GM18511 (cell line): Measurements from ENCODE around the gene PPL.
"Not testable (repeated sequence)": the region's sequence is repeated elsewhere in the genome, so short reads cannot be mapped to it uniquely, and the experiment has no call there.

ENCODE experiments used
- ATAC-seq: cut with Tn5 transposase; IDR thresholded peaks from one replicate; pipeline ENCODE4 v1.9.1; 2021; ENCODE audit warnings: mild to moderate bottlenecking, moderate library complexity; ENCODE audit not compliant: unreplicated experiment

The PPL gene, protein sequence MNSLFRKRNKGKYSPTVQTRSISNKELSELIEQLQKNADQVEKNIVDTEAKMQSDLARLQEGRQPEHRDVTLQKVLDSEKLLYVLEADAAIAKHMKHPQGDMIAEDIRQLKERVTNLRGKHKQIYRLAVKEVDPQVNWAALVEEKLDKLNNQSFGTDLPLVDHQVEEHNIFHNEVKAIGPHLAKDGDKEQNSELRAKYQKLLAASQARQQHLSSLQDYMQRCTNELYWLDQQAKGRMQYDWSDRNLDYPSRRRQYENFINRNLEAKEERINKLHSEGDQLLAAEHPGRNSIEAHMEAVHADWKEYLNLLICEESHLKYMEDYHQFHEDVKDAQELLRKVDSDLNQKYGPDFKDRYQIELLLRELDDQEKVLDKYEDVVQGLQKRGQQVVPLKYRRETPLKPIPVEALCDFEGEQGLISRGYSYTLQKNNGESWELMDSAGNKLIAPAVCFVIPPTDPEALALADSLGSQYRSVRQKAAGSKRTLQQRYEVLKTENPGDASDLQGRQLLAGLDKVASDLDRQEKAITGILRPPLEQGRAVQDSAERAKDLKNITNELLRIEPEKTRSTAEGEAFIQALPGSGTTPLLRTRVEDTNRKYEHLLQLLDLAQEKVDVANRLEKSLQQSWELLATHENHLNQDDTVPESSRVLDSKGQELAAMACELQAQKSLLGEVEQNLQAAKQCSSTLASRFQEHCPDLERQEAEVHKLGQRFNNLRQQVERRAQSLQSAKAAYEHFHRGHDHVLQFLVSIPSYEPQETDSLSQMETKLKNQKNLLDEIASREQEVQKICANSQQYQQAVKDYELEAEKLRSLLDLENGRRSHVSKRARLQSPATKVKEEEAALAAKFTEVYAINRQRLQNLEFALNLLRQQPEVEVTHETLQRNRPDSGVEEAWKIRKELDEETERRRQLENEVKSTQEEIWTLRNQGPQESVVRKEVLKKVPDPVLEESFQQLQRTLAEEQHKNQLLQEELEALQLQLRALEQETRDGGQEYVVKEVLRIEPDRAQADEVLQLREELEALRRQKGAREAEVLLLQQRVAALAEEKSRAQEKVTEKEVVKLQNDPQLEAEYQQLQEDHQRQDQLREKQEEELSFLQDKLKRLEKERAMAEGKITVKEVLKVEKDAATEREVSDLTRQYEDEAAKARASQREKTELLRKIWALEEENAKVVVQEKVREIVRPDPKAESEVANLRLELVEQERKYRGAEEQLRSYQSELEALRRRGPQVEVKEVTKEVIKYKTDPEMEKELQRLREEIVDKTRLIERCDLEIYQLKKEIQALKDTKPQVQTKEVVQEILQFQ (N-terminal part only)

DNA sequence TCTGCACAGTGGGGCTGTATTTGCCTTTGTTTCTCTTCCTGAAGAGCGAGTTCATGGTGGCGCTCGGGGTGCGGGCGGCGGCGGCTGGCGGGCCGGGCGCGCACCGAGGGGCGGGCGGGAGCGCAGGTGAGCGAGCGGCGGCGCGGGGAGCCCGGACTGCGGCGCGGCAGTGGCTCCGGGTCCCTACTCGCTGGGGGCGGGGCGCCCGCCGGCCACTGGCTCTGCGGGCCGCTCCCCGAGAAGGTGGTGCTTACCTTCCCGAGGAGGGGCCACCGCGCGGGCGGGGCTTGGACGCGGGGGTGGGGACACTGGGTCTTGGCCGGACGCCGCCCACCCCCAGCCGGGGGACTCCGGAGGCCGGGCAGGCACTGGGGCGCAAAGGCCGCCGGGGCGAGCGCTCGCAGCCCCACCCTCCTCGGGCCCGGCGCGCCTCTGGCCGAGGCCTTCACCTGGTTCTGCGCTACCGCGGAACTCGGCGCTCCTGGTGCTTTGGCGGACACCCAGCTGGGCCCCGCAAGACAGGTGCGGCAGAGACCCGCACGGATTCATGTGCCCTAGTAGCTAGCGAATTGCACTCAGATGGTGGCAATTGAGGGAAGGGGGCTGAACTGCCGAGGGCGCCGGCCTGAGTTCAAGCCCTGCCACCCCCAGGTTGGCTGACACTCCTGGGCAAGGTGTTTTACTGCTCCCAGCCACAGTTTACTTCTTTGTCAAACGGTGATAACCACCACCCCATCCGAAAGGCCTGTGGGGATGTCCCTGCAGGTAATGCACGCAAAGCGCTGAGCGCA, at the start of gene PPL:
TSS of gene PPL (minus strand) at position 158 of the 791 bp plus-strand sequence. CDS start at position 55, 103 bp downstream.
- ATAC-seq, result no peak

GRCh38 chr16:4984174-4984990, 47.4 kb upstream of the PPL start:
- no peak for ATAC-seq

DNA sequence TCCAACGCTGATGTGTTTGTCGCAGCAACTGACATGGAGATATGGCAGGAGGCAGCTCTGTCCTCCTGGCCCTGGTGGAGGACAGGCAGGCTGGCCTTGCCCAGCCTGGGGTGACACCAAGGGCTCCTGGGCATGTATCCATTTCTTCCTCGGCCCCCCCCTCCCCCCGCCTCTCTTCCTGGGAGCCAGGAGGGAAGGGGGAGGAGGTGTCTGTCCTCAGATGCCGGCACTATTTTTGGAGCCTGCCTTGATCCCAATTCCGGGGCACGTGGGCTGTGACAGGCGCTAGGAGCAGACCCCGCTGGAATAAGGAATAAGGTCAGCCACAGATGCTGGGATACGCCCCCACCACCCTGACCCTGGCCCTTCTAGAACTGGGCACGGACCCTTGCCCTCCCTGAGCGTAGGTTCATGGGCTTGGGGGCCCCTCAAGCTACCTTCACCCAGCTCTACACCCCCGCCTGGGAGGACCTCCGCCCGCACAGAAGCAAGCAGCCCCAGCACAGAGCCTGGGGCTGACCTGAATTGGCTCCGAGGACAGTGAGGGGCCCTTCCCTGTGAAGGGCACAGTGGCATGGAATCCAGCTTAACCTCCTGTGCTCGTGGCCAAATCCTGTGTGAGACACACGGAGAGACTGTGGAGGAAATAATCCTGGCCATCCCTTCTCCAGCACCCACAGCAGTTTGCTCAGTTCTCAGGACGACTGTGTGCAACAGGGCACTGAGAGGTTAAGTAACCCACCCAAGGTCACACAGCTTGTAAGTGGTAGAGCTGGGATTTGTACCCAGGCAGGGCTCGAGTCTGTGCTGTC, 45.3 kb upstream of the PPL start:
- ATAC-seq, result no peak

DNA sequence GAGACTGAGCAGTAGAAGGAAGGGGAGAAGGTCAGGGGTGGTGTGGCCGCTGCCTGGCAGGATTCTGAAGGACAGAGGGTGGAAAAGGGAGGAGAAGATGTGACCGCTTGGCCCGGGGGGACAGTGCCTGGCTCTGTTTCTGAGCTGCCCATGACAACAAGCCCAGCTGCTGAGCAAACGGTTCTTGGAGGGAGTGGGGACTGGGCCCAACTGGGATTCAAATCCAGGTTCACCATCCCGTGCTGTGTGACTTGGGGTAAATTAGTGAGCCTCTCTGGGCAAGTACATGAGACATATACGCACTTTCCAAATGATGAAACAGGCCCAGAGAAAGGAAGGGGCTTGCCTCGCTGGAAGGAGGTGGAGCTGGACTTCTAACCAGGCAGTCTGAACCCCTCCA, 44.5 kb upstream of the PPL start:
- no peak for ATAC-seq

GRCh38 chr16:4980691-4981090, 43.7 kb upstream of the PPL start:
- no peak for ATAC-seq

DNA sequence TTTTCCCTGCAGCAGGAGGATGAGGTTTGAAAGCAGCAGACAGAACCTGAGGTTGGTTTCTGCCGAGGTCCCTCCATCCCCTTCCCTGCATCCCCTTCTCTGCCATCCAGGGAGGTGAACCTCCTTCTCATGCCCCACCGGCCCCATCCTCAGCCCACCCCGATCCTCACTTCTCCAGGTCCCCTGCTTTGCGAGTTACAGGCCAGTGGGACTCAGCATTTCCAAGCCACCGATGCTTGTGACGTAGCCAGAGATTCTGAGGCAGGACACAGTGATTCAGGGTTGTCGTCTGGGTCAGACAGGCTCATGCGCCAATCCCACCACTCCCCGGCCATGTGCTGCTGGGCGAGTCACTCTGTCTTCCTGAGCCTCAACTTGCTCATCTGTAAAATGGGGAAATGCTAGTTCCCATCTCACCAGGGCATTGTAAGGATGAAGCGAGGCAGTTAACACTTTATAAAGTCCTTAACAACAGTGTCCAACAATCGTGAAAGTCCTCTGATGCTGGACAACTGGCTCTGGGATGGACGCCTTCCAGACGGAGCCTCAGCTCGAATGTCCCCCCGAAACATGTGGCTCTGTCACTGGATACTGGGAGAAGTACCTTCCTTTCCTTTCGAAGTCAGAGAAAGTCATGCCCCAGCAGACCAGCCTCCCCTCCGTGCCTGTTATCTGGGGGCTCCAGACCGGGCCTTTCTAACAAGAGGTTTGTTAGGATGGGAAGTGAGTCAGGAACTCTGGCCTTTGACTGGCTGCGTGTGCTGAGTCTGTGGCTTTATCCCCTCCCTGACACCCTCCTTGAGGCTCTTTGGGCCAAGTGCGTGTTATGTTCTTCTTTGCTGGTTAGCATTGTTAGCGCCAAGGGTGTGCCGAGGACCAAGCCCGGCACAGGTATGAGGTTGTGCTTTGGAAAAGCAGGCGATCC, 43.0 kb upstream of the PPL start:
- no peak for ATAC-seq

DNA sequence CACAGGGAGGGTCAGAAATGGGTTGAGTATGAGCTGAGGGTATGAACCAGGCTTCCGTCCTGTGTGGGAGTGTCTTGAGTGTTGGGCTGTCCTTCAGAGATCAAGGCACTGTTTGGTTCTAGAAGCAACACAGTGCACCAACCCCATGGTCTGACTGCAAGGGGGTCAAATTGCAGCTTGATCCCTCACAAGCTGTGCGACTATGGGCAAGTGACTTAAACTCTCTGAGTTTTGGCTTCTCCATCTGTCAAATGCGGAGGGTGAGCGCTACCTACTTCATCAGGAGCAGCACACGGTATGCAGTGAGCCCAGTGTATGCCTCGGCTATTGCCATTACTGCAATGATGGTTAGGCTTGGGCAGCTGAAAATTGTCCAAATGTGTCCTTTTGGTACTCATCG, 42.2 kb upstream of the PPL start:
- no peak for ATAC-seq

GRCh38 chr16:4976611-4977145, 39.7 kb upstream of the PPL start:
- no peak for ATAC-seq

DNA sequence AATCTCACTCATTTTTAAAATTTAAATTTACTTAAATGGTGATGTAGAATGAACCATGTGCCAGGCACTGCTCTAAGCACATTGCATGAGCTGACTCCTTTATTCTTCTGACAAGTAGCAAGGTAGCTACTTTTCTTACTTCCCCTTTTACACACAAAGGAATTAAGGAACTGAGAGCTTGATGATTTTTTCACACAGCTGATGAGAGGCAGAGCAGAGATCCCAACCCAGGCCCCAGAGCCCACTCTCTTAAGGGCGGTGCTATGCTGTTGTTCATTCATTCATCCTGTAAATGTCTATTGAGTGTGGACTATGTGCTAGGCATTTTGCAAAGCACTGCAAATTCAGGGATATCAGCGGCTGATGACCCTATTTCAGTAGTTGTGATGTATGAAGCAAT, 39.1 kb upstream of the PPL start:
- peak; percentile 99 for ATAC-seq

- ATAC-seq, result no peak
These were observed 36.1 kb upstream of the PPL start for GRCh38 chr16:4972938-4973587.

GRCh38 chr16:4970010-4970409, 33.1 kb upstream of the PPL start:
- ATAC-seq, result no peak

DNA sequence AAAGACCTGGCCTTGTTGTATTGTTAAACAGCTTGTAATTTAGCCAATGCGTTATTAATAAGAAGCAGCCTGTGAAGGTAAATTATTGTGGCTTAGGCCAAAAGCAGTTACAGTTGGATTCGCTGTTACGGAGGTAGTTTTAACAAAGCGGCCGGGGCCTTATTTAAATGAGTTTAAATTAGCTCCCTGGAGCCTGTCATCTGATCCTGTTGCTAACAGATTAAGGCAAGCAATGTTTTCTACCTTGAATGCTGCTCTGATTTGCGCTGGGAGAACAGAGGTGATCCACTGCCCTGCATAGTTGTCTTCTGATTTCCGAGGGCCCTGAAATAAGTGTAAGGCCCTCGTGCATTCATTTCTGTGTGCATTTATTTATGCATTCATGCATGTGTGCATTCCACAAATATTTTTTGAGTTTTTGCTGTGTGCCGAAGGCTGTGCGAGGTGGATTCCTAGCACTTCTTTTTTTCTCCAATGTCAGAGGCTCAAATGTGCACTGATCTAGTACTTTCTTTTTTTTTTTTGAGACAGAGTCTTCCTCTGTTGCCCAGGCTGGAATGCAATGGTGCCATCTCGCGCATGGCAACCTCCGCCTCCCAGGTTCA, 32.0 kb upstream of the PPL start:
- ATAC-seq, result no peak

- ATAC-seq, result not testable (repeated sequence)
These were observed 31.3 kb upstream of the PPL start for GRCh38 chr16:4968278-4968677.

DNA sequence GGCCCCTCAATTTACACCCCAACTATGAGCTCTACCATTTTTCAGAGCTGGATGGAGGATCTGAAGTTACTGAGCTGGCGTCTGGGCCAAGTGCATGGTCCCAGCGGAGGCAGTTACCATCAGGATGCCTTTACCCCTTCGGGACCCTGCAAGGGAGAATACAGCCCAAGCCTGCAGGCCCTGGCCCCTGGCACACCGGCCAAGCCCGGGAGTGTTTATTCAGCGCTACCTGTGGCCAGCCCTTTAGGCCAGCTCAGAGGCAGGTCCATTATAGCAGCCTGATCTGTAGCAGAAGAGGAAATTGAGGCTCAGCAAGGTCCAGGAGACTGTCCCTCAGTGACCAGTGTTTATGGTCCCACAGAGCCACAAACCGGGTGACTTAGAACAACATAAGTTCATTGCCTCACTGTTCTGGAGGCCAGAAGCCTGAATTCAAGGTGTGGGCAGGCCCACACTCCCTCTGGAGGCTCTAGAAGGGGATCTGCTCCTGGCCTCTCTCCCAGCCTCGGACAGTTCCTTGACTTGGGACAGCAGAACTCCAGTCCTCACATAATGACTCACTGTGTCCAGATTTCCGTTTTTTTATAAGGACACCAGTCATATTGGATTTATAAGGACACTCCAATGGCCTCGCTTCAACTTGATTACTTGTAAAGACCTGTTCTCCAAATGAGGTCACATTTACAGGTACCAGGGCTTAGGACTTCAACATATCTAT, 29.9 kb upstream of the PPL start:
- ATAC-seq, result no peak

- ATAC-seq, result not testable (repeated sequence)
These were observed 26.6 kb upstream of the PPL start for GRCh38 chr16:4963527-4963926.

GRCh38 chr16:4962716-4963115, 25.8 kb upstream of the PPL start:
- ATAC-seq, result no peak
